NCI-H82 (cell line): ENCODE measurements around the gene CENPW.
A peak's percentile ranks its signal among the peaks of the same experiment; 100 is the strongest.

Experiments
- DNase-seq: peaks from one replicate; lab custom pipeline; 2025; lab: John Stamatoyannopoulos, UW

CENPW gene

DNA sequence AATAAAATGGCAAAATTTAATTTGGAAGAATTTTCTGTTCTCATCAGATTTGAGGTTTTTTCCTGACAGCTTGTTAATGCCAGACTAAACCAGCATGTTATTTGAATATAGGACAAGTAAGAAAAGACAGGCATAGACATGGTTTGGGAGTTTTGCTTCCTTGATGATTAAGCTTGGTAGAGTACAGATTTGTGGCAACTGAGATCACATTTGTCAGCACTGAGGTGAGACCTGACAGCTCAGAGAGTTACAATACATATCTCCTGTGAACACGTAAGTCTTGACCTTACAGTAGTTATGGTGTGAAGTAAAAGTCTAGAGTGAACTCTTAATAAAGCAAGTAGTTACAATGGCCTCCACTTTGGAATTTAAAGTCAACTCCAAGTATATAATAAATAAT is 34.5 kb downstream of the CENPW start:
- no peak for DNase-seq

- no peak for DNase-seq
Measured at GRCh38 chr6:126376682-126377081, 36.8 kb downstream of the CENPW start.

DNA sequence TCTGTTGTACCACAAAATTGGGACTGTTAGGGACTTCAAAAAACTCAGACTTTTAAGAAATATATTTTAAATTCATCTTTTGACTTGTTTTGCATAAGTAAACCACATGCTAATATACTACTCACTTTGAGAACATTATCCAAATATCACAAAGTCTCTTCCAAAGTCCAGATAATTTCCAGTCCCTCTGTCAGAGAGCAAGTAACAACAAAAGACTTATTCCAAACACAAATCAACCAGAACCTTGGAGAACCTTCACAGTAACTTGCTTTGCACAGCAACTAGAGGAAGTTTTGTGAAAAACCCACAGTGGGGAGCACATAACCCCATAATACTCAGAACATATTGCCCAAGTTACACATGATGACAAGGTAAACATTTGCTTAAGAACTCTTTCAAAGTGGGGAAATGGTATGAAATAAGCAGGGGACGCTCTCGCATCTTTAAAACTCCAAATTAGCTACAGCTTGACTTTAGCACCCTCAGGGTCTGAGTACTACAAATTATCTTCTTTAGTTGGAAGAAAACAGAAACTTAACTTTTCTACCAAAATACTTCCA is 37.8 kb downstream of the CENPW start:
- DNase-seq, result no peak

DNA sequence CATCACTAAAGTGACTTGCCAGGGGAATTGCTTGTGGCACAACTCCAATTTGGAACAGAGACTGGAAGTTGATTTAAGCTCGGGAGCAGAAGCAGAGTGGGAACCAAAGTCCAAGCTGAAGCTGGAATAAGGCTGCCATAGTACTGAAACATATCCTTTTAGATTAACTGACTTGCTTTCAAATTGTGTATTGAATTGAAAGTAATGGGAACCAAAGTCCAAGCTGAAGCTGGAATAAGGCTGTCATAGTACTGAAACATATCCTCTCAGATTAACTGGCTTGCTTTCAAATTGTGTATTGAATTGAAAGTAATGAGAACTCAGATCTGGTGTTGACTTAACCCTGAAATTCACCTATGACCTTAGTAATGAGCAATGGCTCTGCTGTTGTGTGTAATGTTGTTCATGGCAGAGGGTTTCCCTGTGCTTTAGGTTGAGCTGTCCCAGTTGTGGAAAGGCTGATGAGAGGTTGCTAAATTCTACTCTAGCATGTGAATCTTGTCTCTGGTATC is 40.2 kb downstream of the CENPW start:
- no peak for DNase-seq

DNA sequence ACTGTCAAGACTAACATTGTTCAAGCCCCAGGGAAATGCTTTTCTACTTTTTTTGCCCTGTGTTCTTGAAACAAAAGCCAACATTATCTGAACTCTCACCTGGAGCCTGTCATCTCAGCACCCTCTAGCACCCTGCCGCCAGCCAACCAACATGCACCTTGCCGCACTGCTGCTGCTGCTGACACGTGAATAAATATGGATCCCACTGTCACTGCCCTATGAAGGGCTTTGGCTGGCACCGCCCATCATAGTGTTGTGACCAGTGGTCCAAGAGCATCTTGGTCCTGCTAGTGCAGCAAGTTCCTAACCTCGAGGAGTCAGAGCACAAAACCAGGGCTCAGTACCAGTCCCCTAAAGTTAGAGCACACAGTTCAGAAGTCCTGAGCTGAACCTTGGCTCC is 41.6 kb downstream of the CENPW start:
- no peak for DNase-seq

DNA sequence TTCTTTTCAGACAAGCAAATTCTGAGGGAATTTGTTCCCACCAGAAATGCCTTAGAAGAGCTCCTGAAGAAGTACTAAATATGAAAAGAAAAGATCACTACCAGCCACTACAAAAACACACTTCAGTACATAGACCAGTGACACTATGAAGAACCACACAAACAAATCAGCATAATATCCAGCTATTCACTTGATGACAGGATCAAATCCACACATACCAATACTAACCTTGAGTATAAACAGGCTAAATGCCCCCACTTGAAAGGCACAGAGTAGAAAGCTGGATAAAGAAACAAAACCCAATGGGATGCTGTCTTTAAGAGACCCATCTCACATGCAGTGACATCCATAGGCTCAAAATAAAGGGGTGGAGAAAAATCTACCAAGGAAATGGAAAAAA is 43.3 kb downstream of the CENPW start:
- DNase-seq, result no peak

- peak; percentile 2 for DNase-seq
Measured at GRCh38 chr6:126385536-126385935, 45.6 kb downstream of the CENPW start.

DNA sequence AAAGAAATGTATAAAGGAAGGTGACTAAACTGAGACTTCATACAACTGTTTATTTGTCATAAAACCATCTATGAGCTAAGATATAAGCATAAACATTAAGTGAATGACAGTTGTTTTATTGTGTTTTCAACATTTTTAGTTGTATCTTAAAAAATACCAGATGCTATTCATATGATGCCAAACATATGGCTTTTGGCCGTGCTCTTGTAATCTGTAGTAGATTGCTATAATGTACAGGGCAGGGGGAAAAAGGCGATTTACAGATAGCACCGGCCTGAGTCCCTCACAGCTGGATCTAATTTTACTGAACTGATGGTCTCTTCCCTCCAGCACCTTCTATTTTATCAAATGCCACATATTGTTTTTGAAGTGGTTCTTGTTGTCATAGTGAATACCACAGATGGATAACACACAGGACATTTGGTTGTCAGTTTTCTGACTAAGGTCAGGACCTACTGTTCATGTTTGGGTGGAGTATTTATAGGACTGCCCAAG is 48.2 kb downstream of the CENPW start:
- no peak for DNase-seq

DNA sequence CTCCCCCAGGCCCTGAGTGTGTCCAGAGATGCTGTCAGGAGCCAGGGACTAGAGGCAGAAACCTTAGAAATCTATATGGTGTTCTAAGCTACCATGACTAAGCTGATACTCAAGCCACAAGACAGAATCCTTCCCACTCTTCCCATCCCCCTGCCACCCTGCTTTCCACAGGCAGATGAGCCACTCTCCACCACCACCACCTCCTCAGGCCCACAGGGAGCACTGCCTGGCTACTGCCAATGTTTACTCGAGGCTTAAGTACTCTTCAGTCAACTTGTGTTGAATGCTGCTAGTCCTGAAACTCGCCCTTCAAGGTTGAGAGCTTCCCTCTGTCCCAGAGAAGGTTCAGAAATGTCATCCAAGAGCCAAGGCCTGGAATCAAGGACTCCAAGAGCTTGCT is 56.2 kb downstream of the CENPW start:
- no peak for DNase-seq
